GM12872 (cell line): Measurements from ENCODE around the gene TBCA.

Source experiments
- CTCF ChIP-seq: IDR thresholded peaks from 3 replicates; pipeline ENCODE4 v1.5.1; 2011; ENCODE audit warnings: low read depth, mild to moderate bottlenecking, low read length, moderate library complexity; ENCODE audit not compliant: insufficient read depth

The TBCA gene

DNA sequence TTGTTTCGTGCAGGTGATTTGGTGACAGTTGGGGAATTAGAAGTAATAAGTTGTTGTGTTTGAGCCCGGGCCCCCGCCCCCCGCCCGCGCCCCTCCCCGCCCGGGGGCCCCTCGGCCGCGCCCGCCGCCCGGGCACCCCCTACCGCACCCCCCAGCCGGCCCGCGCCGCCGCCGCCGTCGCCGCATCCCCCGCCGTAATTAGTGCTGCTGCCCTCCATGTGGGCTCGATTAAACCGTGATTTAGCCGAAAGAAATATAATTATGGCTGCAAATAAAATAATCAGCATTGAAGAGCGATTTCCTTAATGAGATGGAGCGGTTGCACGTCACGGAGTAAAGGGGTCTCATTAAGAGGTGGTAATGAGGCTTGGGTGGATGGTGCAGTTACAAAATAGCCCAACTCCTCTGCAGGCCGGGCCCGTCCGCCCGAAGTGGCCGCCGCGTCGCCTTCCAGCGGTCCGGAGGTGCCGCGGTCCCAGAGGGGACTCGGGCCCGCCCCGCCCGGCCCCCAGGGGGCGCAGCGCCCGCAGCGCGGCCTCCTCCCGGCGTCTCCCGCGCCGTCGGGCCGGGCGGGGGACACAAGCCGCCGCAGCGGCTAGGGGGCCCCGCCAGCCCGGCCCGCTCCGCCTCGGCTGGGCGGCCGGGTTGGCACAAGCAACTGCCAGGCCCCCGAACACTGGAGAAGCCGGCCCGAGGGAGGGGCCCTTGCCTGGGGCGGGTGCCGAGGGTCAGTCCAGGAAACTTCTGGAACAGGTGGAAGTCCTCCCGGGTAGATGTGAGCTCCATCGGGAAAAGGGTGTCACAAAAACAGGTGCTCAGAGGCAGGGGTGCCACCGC lies 130.8 kb downstream of the TBCA start:
- peak; percentile 54; the same call in 2 of the 3 replicates for TF ChIP-seq CTCF

DNA sequence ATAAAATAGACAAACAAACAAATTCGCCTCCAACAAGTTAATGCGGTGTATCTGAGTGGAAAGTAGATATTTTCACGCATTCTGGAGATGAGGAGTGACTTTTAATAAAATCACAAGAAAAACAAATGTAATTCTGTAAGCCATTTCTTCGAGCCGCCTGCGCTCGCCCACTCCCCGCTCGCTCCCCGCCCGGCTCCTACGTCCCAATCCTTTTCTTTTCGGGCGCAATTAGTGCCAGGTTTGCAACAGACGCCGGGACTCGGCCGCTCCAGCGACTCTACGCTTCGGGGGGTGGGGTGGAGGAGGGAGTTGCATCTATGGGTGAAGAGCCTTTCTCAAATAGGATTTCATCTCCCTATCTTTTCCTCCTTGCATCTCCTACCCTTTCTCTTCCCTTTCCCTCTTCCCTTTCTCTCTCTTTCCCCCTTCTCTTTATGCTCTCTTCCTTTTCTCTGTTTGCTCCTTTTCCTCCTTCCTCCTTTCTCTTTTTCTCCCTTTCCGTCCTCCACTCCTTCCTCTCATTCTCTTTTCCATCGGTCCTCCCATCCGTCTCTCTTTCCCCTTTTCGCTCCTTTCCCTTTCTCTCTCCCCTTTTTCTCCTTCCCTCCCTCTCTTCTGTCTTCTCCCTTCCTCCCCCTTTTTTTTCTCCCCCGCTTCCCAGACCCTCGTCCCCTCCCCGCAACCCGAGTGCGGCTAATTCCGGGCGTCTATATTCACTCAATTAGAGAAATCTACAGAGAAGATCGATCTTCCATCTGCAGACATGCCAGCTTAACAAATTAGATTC lies 131.6 kb downstream of the TBCA start:
- TF ChIP-seq CTCF: no peak

DNA sequence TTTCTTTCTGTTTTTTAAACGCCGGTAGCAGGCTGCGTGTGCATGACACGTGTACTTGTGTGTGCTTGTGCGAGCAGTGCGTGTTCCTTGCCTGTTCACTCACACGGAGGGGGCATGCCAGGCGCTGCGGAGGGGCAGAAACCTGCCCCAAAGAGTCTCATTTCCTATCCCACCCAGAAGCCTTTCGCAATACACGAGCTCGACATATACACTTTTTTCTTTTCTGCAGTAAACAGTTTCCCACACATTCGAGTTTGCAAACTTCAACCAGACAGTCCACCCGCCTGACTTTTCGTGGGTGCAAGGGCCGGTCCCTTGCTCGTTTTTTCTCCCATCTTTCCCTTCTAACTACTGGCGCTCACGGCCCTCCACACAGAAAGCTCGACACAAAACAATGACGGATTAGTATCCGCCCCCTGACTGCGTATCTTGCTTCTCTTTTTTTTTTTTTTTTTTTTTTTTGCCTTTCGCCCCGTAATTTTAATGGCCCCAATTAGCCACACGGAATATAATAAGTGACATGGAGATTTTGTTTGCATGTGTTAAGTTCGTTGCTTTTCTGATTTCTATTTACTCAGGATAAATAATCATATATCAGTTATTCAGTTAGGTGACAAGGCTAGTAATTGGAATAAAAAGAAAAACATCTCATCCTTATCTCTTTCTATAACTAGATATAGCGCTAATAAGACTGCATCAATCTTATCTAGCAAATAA lies 132.3 kb downstream of the TBCA start:
- no peak for TF ChIP-seq CTCF

- TF ChIP-seq CTCF: no peak
These were observed 133.1 kb downstream of the TBCA start for GRCh38 chr5:77642738-77643653.

GRCh38 chr5:77641963-77642737 lies 134.0 kb downstream of the TBCA start:
- TF ChIP-seq CTCF: no peak

GRCh38 chr5:77641397-77641943 lies 134.7 kb downstream of the TBCA start:
- TF ChIP-seq CTCF: no peak
